ENCODE measurements around the gene TMEM158. TPM values are rescaled to one million over a fixed set of nuclear protein-coding genes. Genes with fewer than 3 reads are reported as not detected.

The TMEM158 gene
- total RNA-seq, 1 donor from 2014 or later, result 3.5 TPM

DNA sequence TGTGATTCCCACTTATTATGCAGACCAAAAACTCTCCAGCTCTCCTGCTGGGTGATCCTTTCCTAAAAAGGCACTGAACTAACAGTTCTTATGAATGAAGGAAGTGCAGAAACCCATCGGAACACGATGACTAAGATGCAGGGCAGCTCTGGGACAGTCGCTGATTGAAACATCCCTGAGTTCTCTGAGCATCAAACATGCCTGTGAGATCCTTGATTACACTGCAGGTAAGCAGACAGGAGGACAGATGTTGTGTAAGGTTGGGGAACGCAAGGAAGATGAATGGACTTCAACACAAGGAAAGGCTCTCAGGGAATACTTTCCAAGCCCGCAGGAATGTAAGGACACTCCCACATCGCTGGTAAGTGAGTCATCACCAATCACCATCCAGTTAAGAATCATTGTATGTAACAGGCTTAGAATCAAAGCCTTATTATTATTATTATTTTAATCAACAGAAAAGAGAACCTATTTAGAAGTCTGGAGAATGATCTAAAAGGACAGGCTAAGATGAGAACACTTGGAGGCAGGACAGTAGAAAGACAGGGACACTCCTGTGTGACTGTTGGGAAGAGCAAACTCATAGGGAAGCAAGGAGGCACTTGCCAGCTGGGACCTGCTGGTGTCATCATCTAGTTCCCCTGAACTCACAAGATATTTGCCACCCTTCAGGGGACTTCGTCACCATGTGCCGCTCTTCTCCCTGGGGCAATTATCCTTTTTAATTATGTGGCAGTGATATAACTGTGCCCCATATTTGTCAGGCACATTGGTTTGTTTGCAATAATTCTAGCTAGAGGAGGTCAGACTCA lies 26.0 kb downstream of the TMEM158 start:
- ATAC-seq, result peak; percentile 85

DNA sequence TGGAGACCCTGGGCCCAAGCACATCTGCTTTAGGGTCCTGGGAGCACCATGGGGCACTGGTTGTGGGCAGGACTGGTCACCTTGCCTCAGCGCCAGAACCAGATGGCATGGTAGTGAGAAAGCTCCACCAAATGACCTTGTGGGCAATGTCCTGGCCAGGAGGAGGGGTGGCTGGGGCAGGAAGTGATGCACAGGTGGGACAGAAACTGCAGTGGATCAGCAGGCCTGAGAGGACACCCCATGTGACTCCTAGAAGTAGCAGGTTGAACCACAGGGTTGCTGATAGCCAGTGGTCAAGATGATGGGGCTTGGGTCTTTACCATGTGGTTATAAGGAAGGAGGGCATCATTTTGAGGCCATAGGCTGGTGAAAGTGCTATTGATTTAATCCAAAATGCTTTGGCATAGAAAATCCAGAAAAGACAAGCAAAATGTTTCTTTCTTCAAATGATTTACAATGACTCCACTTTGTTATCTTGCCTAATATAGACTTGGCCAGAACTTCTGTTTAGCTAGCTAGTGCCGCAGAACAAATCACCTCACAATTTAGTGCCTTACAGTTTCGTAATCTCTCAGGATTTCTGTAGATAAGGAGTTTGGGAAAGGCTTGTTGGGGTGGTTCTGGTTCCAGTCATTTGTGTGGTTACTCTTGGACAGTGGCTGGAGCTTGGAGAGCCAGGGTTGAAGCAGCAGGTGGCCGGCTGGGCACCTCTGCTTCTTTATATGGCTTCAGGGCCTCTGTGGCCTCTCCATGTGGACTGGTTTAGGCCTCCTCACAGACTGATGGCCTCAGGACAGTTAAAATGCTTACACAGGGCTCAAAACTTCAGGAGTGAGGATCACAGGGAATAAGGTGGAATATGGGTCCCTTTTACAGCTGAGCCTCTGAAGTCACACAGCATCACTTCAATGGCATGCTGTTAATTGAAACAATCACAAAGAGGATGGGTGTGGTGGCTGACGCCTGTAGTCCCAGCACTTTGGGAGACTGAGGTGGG lies 27.5 kb downstream of the TMEM158 start:
- no peak for ATAC-seq

DNA sequence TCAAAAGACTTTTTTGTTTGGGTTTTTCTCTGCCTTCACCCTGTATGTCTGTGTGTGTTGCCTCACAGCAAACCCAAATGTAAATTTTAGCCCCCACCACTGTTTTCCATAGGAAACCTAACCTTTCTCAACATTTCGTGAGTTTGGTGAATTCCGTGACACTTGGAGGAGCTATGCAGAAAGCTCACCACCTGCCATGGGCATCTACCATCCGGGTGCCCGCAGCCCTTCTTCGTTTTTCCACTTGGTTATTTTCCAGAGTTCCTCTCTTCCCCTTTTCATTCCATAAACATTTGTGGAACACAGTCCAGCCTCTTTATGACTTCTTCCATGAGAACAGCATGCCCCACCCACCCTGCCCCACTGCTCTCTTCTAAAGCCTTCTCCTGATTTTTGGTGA lies 31.3 kb downstream of the TMEM158 start:
- ATAC-seq, result no peak

DNA sequence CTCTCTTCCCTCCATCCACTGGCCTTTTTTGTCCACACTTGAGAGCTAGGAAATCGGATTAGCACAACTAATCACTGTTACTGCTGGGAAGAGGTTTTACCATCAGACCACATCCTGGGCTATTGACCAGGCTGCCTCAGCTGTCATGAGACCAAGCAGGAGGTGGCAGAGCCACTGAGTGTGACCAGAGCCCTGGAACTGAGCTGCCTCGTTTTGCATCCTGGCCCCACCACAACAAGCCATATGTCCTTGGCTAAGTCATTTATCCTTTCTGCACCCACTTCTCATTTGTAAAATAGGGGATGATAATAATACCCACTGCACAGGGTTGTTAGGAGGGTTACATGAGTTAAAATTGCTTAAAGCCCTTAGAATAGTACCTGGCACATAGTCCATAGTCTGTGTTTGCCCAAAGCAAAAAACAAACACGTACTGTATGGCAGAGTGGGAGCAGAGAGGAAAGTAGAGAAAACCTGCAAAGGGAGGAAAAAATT lies 34.1 kb downstream of the TMEM158 start:
- no peak for ATAC-seq

DNA sequence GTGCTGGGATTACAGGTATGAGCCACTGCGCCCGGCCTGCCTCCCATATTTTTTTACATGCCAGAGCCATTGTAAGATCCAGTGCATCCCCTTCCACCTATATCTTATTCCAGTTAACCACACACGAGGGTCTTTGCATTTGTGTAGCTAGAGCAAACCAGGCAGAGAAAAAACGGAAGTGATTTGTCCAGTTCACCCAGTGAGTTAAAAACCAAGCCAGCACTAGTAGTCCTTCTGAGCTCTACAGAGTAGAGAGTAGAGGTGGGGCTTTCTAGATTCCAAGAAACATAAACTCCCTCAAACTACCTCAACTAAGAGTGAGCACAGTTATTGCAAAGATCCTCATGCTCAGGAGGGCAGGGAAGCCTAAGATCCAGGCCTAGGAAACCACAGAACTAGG lies 34.7 kb downstream of the TMEM158 start:
- no peak for ATAC-seq

DNA sequence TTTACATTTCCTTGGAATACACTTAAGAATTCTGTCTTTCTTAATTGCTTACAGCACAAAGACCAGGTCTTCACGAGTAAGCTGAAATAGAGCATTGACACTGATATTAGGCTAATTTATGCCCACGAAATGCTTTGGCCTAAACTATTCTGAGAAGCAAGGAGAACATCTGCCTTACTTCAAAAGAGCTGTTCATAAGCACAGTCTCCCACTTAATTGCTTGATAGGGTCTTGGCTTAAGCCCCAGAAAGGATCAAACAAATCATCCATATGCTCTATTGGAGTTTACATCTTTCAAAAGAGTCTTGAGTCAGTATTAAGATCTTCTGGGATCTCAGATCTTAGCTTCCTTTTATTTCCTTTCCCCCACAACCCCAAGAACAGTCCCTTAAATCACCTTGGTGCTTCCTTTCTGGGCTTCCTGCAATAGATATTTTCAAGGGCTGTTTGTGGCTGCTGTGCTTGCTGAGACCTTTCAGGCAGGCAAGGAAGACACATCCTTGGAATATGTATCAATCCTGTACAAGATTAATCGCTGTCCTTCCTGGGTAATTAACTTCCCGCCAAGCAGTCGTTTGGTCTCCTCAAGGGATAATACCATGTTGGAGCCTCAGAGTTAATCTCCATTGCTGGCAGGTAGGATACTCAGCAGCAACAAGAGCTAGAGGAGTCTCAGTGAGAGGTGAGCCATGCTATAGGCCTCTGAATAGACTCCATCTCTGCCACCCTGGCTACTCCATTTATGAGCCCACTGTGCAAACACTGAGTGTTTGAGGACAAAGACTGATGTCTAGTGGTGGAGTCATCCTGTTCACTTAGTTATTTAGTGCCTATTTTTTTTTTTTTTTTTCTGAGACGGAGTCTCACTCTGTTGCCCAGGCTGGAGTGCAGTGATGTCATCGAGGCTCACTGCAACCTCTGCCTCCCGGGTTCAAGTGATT lies 37.1 kb downstream of the TMEM158 start:
- ATAC-seq, result no peak

DNA sequence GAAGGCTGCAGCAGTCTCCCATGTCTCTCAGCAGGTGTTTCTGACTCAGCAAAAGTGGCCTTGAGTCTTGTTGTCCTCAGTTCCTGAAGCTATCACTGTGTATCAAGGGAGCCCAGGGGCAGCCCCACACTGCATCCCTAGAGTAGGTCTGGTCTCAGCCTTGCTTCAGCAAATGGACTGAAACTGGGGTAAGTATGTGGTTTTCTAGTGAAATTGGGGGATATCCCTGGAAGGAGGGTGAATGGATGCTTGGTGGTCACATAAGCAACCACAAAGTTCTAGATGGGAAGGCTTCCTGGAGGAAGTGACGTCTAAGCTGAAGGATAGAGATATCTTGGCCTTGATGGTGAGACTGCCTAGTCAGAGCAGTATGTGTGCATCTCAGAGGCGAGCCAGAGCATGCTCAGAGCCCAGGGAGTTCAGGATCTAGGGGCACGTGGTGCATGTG lies 38.4 kb downstream of the TMEM158 start:
- ATAC-seq, result no peak

DNA sequence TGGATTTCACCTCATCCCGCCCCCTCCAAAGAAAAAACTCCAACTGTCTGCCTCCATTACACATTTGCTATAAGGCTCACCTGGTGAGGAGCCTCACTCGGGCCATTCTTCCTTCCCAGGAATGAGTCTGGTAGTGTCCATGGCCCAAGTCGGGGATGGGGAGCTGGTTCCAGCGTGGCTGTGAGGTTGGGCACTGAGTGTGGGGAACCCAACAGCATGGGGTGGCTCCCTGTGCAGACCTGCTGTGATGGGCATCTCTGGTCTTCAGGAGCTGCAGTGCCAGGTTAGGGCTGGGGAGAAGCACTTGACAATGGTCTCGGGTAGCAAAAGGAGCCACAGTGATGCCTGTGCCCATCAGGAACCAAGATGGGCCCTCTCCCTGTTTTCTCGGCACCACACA lies 39.2 kb downstream of the TMEM158 start:
- no peak for ATAC-seq

DNA sequence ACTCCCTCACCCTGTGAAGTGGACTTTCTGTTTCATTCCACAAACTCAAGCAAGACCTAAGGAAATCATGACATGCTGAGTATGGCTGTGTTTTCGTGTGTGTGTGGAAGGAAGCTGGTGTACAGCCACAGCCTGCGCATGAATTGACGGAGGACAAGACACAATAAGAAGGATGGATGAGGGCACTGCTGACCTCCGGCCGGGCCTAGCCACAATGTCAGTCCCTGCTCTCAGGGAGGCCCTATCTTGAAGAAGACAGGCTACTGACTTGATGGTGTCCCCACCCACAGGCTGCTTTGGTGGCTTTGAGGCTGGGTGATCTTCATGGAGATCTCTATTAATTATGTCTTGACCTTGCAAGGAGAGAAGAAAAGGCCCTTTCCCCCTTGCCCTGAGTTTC lies 40.6 kb downstream of the TMEM158 start:
- ATAC-seq, result no peak

DNA sequence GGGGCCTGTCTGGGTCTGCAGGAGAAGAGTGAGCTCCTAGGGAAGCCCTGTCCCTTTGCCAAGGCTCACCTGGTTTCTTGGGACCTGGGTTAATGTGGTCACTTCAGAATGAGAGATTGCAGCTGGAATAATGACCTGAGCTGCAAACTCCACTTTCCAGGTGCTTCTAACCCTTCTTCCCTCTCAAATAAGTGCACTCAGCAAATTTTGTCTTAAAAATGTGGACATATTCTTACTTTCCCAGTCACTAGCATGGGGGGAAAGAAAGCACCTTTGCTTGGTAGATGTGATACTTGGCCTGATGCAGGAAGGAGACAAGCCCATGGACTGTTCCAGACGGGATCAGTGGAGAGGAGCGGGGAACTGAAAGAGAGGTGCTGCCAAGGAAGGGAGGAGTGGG lies 41.0 kb downstream of the TMEM158 start:
- no peak for ATAC-seq

DNA sequence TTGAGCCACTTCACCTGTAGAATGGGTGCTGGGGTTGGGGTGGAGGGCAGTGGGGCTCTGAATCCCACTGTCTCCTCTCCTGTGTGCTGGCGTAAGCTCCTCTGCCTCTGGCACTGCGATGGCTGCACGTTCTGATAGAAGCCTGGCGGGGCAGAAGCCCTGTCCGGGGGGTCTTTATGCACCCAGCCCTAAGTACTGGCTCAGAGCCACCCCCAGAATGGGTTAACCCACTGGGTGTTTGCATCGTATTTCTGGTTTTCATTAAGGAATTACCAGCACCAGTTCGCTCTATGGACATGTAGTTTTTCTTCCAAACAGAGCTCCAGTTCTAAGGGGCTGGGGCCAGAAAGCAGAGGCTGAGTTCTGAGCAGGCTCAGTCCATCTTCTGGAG lies 42.2 kb downstream of the TMEM158 start:
- no peak for ATAC-seq

DNA sequence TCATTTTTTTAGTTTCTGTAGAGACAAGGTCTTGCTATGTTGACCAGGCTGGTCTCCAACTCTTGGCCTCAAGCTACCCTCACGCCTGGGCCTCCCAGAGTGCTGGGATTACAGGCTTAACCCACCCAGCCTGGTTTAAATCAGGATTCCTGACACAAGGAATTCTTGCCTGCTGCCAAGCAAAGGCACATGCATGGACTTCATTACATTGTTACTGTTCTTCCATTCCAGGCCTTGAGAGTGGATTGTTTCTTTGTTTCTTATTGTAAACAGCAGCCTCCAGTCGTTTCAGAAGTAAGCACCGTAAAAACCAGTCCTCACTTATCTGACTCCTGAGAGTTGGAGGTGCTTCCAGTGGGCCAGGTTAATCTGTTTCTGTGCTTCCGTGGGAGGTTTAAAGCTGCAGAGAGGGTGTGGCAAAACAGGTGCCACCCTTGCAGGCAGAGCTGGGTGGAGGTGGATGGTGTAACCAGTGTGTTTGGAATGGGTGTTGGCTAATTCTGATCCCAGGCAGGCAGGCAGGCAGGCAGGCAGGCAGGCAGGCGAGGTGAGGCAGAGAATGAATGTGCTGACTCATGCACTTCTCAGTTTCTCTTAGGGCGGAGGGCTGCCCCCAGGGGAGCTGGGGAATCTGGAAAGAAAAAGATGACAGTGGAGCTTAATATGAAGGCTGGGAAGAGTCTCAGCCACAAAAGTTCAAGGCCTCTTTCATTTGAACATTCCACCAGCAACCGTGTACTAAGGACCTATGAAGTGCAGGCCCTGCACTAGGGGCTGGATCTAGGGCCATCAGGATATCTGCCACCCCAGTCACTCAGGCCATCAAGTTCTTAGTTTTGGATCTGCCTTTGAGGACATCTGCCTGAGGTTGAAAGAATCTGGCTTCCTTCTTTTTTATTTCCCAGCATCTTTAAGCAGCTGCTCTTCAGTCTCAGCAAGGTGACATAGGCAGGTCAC lies 42.9 kb downstream of the TMEM158 start:
- peak; percentile 96 for ATAC-seq

DNA sequence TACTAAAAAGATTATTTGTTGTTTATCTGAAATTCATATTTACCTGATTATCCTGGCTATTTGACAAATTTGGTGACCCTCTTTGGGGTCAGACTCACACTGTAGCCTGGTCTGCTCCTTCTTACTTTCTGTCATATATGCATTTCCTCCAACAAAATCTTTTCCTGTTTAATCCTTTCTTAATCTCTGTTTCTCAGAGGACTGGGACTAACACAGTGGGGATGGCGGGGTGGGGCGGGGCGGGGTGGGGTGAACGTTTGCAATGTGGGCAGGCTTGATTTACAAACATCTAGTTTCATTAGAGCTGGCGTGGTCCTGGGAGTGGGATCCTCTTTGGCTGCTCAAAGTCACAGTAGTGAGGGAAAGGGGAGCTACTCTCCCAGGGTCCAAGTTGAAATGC lies 44.6 kb downstream of the TMEM158 start:
- no peak for ATAC-seq

DNA sequence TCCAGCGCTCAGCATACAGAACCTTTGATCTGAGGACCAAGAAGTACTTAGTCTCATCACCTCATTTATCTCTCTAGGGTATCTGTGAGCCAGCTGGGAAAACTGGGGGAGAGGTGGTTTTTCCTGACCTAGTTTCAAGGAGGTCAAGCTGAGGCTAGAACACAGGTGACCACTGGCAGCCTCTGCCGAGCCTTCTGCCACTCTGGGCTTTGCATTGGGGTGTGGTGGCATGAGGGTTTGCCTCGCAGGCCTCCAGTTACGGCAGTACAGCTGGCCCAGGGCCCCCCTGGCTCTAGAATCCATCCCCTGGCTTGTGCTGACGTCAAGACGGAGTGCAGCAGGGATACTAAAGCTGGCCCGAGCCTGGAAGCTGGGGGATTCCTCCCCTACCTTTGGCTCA lies 45.2 kb downstream of the TMEM158 start:
- no peak for ATAC-seq

DNA sequence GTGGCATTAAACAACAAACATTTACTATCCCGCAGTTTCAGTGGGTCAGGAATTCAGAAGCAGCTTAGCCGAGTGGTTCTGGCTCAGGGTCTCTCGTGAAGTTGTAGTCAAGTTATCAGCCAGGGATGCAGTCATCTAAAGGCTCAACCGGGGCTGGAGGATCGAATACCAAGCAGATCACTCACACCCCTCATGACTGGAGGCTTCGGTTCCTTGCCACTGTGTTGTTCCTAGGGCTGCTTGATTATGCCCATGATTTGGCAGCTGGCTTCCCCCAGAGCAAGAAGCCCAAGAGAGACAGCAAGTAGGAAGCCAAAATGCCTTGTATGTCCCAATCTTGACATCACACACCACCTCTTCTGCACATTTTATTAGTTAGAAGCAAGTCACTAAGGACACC lies 46.0 kb downstream of the TMEM158 start:
- no peak for ATAC-seq

DNA sequence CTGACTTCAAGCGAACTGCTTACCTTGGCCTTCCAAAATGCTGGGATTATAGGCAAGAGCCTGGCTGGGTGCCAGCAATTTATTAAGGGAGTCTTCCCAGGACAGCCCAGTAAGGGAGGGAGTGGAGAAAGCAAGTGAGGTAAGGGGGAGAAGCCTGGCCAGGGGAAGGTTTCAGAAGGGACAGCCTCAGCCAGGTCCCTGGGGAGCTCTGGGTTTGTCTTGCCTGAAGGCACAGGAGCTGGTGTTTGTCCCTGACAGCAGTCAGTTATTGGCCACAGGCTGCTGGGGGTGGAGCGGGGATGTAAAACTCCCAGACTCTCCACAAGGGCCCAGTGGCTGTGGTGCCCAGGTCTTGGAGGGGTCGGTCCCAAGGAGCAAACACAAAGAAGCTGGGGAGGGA lies 46.9 kb downstream of the TMEM158 start:
- no peak for ATAC-seq

DNA sequence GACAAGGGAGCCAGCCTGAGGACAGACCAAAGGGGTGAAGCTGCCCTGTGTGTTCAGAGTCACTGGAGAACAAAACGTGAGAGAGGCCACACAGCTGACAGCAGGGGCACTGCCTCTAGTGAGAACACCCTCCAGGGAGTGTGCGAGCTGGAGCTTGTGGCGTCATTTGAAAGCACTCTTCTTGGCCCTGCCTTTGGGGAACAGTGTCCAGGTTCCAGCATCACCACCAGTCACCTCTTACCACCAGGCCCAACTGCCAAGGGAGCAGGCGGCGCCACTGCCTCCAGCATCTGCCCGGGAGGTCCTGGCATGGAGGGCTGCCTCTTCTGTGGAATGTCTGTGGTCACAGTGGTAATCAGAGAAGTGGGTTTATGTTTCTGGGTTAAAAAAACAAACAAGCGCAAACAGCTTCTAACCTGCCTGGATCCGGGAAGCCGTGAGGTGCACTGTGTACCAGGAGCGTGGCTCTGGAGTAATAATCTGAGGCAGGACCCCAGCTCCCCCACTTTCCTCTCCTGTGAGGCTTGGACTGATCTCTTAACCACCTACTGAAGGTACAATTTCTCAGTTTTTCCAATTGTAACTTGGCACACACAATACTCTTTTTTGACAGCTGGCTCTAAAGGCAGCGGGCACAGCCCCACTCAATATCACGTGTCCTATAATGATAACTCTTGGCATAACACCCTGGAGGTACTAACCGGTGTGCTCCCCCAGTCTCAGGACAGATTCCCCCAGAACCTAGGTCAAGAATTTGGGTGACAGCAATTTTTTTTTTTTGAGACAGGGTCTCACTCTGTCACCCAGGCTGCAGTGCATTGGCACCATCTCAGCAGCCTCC lies 47.7 kb downstream of the TMEM158 start:
- ATAC-seq, result peak; percentile 60

DNA sequence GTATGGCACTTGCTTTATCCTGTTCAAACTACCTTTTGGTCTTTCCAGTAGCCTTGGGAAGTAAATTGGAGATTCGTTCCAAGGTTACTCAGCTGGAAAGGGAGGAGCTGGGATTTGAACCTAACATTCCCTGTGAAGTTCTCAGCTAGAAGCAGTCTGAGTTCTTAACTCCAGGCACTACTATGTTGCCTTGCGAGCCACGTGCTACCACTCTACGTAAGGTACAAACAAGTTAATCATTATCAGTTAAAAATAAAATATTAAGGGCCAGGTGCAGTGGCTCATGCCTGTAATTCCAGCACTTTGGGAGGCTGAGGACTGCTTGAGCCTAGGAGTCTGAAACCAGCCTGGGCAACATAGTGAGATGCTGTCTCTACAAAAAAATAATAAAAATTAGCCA lies 49.2 kb downstream of the TMEM158 start:
- no peak for ATAC-seq
